Esophagus muscularis mucosa (tissue), 2 donors: ENCODE measurements around the gene EXOSC10.

Experiments
- POLR2A ChIP-seq: fragments of 450-650 bp; IDR thresholded peaks from one replicate; pipeline ENCODE4 v1.6.1; 2017; ENCODE audit warnings: antibody characterized with exemption, moderate library complexity, mild to moderate bottlenecking, low read depth
- POLR2AphosphoS5 ChIP-seq, 2 donors: sonication (generic); formaldehyde crosslinking; IDR thresholded peaks; one replicate each; pipeline ENCODE4 v1.6.1; 2017; ENCODE audit warnings: antibody characterized with exemption in 2 of 2

DNA sequence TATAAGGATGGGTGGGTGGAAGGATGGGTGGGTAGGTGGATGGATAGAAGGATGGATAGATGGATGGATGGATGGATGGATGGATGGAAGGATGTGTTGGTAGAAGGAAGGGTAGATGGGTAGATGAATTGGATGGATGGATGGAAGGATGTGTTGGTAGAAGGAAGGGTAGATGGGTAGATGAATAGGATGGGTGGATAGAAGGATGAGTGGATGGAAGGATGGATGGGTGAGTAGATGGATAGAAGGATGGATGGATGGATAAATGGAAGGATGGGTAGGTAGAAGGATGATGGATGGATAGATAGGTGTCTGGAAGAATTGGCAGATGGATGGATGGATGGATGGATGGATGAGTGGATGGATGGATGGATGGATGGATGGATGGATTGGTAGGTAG is 58.6 kb downstream of the EXOSC10 start:
- TF ChIP-seq POLR2A, result no peak
- TF ChIP-seq POLR2AphosphoS5 (IDR thresholded peaks at IDR 0.05), result no peak
